Loucy (cell line): Measurements from ENCODE around the gene EXOC7.

Experiments
- EZH2phosphoT487 ChIP-seq: fragments of 200-600 bp; IDR thresholded peaks from 2 replicates; pipeline ENCODE4 v1.6.1; 2018; ENCODE audit warnings: antibody characterized with exemption, mild to moderate bottlenecking, moderate library complexity, borderline replicate concordance
- TF ChIP-seq, protein P1 (sequence below): fragments of 200-600 bp; sonication (generic); conservative IDR thresholded peaks from 2 replicates; pipeline ENCODE4 v1.5.1; 2014; ENCODE audit warnings: mild to moderate bottlenecking, antibody characterized with exemption, low read length

DNA sequence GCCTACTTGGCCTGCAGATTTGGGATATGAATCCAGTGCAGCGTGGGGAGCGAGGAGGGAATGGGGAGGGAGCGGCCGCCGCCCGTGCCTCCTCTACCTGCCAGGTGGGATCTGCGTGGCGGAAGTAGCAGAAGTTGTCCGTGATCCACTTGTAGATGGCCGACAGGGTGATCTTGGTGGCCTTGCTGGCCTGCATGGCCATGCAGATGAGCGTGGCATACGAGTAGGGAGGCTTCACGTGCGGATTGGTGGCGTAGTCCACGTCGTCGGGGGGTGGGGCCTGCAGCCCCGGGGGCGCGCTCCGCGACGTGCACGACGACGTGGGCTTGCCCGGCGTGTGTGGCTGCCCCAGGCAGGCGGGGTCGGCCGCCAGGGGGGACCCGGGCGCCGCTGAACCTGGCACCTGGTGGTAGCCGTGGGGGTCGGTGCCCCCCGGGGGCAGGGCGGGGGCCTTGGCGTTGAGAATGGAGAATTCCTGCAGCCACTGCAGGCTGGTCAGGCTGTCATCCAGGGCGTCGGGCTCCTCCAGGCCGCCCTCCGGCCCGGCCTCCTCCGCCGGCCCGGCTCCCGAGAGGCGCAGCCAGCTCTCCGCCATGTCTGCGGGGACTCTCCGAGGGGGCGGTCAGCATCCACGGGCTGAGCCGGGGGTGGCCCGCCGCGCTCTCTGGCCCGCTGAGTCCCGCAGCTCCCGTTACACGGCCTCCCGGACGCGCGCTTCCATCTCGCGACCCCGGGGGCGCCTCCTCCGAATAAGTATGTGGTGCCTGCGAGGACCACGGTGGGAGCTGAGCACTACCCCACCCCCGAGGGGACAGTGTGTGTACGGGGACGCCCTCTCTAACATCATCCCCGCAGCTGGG is 36.4 kb upstream of the EXOC7 start:
- TF ChIP-seq, protein P1, sequence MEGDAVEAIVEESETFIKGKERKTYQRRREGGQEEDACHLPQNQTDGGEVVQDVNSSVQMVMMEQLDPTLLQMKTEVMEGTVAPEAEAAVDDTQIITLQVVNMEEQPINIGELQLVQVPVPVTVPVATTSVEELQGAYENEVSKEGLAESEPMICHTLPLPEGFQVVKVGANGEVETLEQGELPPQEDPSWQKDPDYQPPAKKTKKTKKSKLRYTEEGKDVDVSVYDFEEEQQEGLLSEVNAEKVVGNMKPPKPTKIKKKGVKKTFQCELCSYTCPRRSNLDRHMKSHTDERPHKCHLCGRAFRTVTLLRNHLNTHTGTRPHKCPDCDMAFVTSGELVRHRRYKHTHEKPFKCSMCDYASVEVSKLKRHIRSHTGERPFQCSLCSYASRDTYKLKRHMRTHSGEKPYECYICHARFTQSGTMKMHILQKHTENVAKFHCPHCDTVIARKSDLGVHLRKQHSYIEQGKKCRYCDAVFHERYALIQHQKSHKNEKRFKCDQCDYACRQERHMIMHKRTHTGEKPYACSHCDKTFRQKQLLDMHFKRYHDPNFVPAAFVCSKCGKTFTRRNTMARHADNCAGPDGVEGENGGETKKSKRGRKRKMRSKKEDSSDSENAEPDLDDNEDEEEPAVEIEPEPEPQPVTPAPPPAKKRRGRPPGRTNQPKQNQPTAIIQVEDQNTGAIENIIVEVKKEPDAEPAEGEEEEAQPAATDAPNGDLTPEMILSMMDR: no peak
- TF ChIP-seq EZH2phosphoT487: no peak
